ENCODE measurements around the gene SEPSECS. TPM values are rescaled to one million over a fixed set of nuclear protein-coding genes. Genes with fewer than 3 reads are reported as not detected.

SEPSECS gene
- total and polyA plus RNA-seq, 2 experiments from 2014 or later: 1.2 to 4.7 TPM

DNA sequence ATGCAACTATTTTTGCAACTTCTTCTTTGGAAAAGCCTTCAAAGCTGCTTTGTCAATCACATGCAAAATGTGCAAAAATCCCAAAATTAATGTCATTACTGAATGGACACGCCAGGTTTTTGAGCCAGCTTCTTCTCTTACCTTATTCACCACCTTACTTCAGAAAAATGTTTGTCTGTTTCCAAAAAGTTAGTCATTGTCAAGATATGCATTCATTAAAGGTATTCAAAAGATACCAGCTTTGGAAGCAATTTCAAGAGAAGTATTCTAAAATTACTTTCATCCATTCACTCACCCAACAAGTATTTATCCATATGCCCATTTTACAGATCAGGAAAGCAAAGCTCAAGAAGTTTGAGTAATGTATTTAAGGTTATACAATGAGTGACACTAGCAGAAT, 2.3 kb upstream of the SEPSECS start:
- TF ChIP-seq, protein P1, sequence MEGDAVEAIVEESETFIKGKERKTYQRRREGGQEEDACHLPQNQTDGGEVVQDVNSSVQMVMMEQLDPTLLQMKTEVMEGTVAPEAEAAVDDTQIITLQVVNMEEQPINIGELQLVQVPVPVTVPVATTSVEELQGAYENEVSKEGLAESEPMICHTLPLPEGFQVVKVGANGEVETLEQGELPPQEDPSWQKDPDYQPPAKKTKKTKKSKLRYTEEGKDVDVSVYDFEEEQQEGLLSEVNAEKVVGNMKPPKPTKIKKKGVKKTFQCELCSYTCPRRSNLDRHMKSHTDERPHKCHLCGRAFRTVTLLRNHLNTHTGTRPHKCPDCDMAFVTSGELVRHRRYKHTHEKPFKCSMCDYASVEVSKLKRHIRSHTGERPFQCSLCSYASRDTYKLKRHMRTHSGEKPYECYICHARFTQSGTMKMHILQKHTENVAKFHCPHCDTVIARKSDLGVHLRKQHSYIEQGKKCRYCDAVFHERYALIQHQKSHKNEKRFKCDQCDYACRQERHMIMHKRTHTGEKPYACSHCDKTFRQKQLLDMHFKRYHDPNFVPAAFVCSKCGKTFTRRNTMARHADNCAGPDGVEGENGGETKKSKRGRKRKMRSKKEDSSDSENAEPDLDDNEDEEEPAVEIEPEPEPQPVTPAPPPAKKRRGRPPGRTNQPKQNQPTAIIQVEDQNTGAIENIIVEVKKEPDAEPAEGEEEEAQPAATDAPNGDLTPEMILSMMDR (conservative IDR thresholded peaks at IDR 0.05; ENCODE audit: low read depth in 2 of 2): no peak
- TF ChIP-seq EZH2 (IDR thresholded peaks at IDR 0.05; ENCODE audit: low read depth, unreplicated experiment): no peak
- TF ChIP-seq EZH2phosphoT487 (IDR thresholded peaks at IDR 0.05; ENCODE audit: unreplicated experiment): no peak
- TF ChIP-seq, protein P2, sequence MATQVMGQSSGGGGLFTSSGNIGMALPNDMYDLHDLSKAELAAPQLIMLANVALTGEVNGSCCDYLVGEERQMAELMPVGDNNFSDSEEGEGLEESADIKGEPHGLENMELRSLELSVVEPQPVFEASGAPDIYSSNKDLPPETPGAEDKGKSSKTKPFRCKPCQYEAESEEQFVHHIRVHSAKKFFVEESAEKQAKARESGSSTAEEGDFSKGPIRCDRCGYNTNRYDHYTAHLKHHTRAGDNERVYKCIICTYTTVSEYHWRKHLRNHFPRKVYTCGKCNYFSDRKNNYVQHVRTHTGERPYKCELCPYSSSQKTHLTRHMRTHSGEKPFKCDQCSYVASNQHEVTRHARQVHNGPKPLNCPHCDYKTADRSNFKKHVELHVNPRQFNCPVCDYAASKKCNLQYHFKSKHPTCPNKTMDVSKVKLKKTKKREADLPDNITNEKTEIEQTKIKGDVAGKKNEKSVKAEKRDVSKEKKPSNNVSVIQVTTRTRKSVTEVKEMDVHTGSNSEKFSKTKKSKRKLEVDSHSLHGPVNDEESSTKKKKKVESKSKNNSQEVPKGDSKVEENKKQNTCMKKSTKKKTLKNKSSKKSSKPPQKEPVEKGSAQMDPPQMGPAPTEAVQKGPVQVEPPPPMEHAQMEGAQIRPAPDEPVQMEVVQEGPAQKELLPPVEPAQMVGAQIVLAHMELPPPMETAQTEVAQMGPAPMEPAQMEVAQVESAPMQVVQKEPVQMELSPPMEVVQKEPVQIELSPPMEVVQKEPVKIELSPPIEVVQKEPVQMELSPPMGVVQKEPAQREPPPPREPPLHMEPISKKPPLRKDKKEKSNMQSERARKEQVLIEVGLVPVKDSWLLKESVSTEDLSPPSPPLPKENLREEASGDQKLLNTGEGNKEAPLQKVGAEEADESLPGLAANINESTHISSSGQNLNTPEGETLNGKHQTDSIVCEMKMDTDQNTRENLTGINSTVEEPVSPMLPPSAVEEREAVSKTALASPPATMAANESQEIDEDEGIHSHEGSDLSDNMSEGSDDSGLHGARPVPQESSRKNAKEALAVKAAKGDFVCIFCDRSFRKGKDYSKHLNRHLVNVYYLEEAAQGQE (IDR thresholded peaks at IDR 0.05; ENCODE audit: unreplicated experiment): no peak
- no peak for TF ChIP-seq STAT1 (IDR thresholded peaks at IDR 0.05; ENCODE audit: unreplicated experiment)
- TF ChIP-seq POLR2AphosphoS5 (IDR thresholded peaks at IDR 0.05; ENCODE audit: low read depth): no peak
- TF ChIP-seq ETS1 (IDR thresholded peaks at IDR 0.05): no peak
- TF ChIP-seq JUNB (IDR thresholded peaks at IDR 0.05; ENCODE audit: unreplicated experiment): no peak
- no peak for TF ChIP-seq ZNF331 (CRISPR knock-in tag; IDR thresholded peaks at IDR 0.05; ENCODE audit: low read depth)
- TF ChIP-seq CREB1 (CRISPR knock-in tag; IDR thresholded peaks at IDR 0.05; ENCODE audit: low read depth): no peak
- Histone ChIP-seq H3K9me2 (ENCODE audit: insufficient read depth) (no peaks in the 10 kb centered on the region), H3K27me3 (ENCODE audit: insufficient read depth) (no peaks in the 10 kb centered on the region), H3K27ac (ENCODE audit: low read depth) (no peak overlapping the region), H4K20me1 (replicated peaks; ENCODE audit: insufficient read depth) (no peaks in the 10 kb centered on the region), H3F3A (replicated peaks; ENCODE audit: low read depth) (no peaks in the 10 kb centered on the region; the same call in 1 of the 2 replicates), H3K79me2 (replicated peaks; ENCODE audit: insufficient read depth) (no peaks in the 10 kb centered on the region), H2AFZ (no peak overlapping the region), H3K36me3 (ENCODE audit: insufficient read depth) (no peaks in the 10 kb centered on the region), H3K4me1 (ENCODE audit: insufficient read depth) (no peaks in the 10 kb centered on the region; the same call in 1 of the 2 replicates), H3K4me2 (no peak overlapping the region), H3K4me3 (no peak overlapping the region)
- peaks cover 19% of the 10 kb centered on the region for H3K4me1 Mint-ChIP-seq
- H3K27ac Mint-ChIP-seq: no peak overlapping the region
- H3K27me3 Mint-ChIP-seq (ENCODE audit: insufficient read depth, low read depth, poor library complexity): peaks cover 13% of the 10 kb centered on the region
- no peaks in the 10 kb centered on the region for H3K9me3 Mint-ChIP-seq
- H3K36me3 Mint-ChIP-seq (ENCODE audit: low read depth): peaks cover 3% of the 10 kb centered on the region; the same call in 2 of the 3 replicates
- DNase-seq (ENCODE audit: low spot score): no peak
- H3K4me3 Mint-ChIP-seq: no peak overlapping the region
- no peak for ATAC-seq
